Lung (tissue), 12 donors: Measurements from ENCODE around the gene CACNA1D. TPM values are rescaled to one million over a fixed set of nuclear protein-coding genes. Genes with fewer than 3 reads are reported as not detected.

Experiments used
- ATAC-seq: fragments of 200-7000 bp; cut with Tn5 transposase; one replicate; pipeline ENCODE4 v1.9.1; 2020; ENCODE audit warnings: moderate number of reproducible peaks; ENCODE audit not compliant: insufficient read depth, low FRiP score
- DNase-seq, 3 donors: peaks; one replicate each; pipeline ENCODE4 v3.0.0-alpha.2; 2013 to 2017
- H3K27ac ChIP-seq, 2 donors: one replicate each; pipeline ENCODE4 v1.5.1; 2013; ENCODE audit warnings: mild to moderate bottlenecking in 2 of 2, moderate library complexity in 2 of 2, control low read depth in 1 of 2, inconsistent platforms in 1 of 2, low read depth in 1 of 2, low read length in 1 of 2
- H3K27me3 ChIP-seq, 3 donors: one replicate each; pipeline ENCODE4 v1.5.1; 2013; ENCODE audit warnings: low read length in 2 of 3; ENCODE audit not compliant: control insufficient read depth in 3 of 3, insufficient read depth in 3 of 3
- H3K36me3 ChIP-seq, 4 donors: one replicate each; pipeline ENCODE4 v1.5.1; 2013; ENCODE audit warnings: low read length in 4 of 4, mild to moderate bottlenecking in 1 of 4, moderate library complexity in 1 of 4; ENCODE audit not compliant: control insufficient read depth in 4 of 4, insufficient read depth in 4 of 4
- H3K4me1 ChIP-seq, 5 donors: one replicate each; pipeline ENCODE4 v1.5.1; 2013; ENCODE audit warnings: low read length in 5 of 5, mild to moderate bottlenecking in 2 of 5, moderate library complexity in 1 of 5; ENCODE audit not compliant: control insufficient read depth in 5 of 5, insufficient read depth in 5 of 5
- H3K4me3 ChIP-seq: one replicate; pipeline ENCODE4 v1.5.1; 2013; ENCODE audit warnings: mild to moderate bottlenecking, control low read depth, moderate library complexity
- H3K9ac ChIP-seq, 2 donors: one replicate each; pipeline ENCODE4 v1.5.1; 2013; ENCODE audit warnings: low read length in 2 of 2, control low read depth in 1 of 2; ENCODE audit not compliant: insufficient read depth in 1 of 2
- H3K9me3 ChIP-seq, 4 donors: one replicate each; pipeline ENCODE4 v1.5.1; 2013; ENCODE audit warnings: low read length in 3 of 4, mild to moderate bottlenecking in 1 of 4, moderate library complexity in 1 of 4; ENCODE audit not compliant: control insufficient read depth in 4 of 4, insufficient read depth in 3 of 4
- CTCF ChIP-seq: IDR thresholded peaks from 2 replicates; pipeline ENCODE4 v1.5.1; 2012; ENCODE audit warnings: mild to moderate bottlenecking; ENCODE audit errors: control extremely low read depth, extremely low read depth
- WGBS, 2 donors: extraction: QIAGEN DNeasy Blood & Tissue Kit; methylation state at CpG; one replicate each; pipeline ENCODE4 v1.1.7; 2013; 5-methylcytosine and 5-hydroxymethylcytosine counted together
- polyA plus RNA-seq, 2 donors: library from polyadenylated mRNA; stranded (reverse); fragments of 200-250 nt; gene quantifications; one replicate each; pipeline ENCODE4 v1.2.1, GENCODE V29; 2013
- total RNA-seq, 2 donors: library from RNA; depleted of rRNA in 1 of 2; stranded (reverse); fragments of >200 nt in 1 of 2; gene quantifications; one replicate each; pipeline ENCODE4 v1.2.1, GENCODE V29; 2014 to 2021
- donor health status: control.
- donor health status: control.
- donor health status: Bipolar disorder and iron deficiency.
- donor health status: healthy.
- donor health status: DM: yes; HTN: yes; CAD: no.

Gene CACNA1D
- total and polyA plus RNA-seq, 4 donors, result 2.7 to 96.8 (median 23.1) TPM

GRCh38 chr3:53534676-53535400 lies 40.4 kb downstream of the CACNA1D start:
- Histone ChIP-seq H3K4me1 (peaks cover 0 to 51% (median 20%) of the 10 kb centered on the region in 5 donors), H3K36me3 (peaks cover 0 to 5% (median 2%) of the 10 kb centered on the region in 4 donors), H3K4me3 (no peak overlapping the region), H3K9ac (no peak overlapping the region), H3K27ac (no peak overlapping the region), H3K9me3 (peaks cover 0 to 2% (median 0%) of the 10 kb centered on the region in 4 donors), H3K27me3 (no peaks in the 10 kb centered on the region)
- ATAC-seq (no peak), DNase-seq (peak; percentile 55 to 74 (median 63))
- no peak for TF ChIP-seq CTCF
- 64 to 74% methylated on average over 13 of the region's 13 CpGs for WGBS, 2 donors

GRCh38 chr3:53536282-53536681 lies 41.9 kb downstream of the CACNA1D start:
- H3K9ac ChIP-seq, result no peak overlapping the region
- peaks cover 0 to 51% (median 20%) of the 10 kb centered on the region in 5 donors for H3K4me1 ChIP-seq
- WGBS, 2 donors, result 86 to 95% methylated on average over 4 of the region's 4 CpGs
- no peak for TF ChIP-seq CTCF
- peaks cover 0 to 5% (median 0%) of the 10 kb centered on the region in 4 donors for H3K36me3 ChIP-seq
- no peaks in the 10 kb centered on the region for H3K27me3 ChIP-seq
- H3K9me3 ChIP-seq, result no peaks in the 10 kb centered on the region
- H3K27ac ChIP-seq, result no peak overlapping the region
- ATAC-seq, result no peak
- no peak for DNase-seq
- no peak overlapping the region for H3K4me3 ChIP-seq

GRCh38 chr3:53544357-53544756 lies 49.9 kb downstream of the CACNA1D start:
- no peak overlapping the region for H3K27ac ChIP-seq
- 93 to 95% methylated on average over 3 of the region's 3 CpGs for WGBS, 2 donors
- ATAC-seq, result no peak

More at GRCh38 chr3:53544357-53544756, 49.9 kb downstream of the CACNA1D start:
- H3K36me3 ChIP-seq, result peaks cover 0 to 15% (median 0%) of the 10 kb centered on the region in 4 donors
- H3K4me3 ChIP-seq, result no peak overlapping the region
- H3K27me3 ChIP-seq, result no peaks in the 10 kb centered on the region
- peaks cover 0 to 12% (median 6%) of the 10 kb centered on the region in 5 donors for H3K4me1 ChIP-seq
- H3K9me3 ChIP-seq, result no peaks in the 10 kb centered on the region
- no peak for TF ChIP-seq CTCF
- H3K9ac ChIP-seq, result no peak overlapping the region
- DNase-seq, result no peak
